Liver (tissue), 3 donors: ENCODE measurements around the gene INTS2.

Source experiments
- FOXA1 ChIP-seq: IDR thresholded peaks from 2 replicates; pipeline ENCODE4 v1.6.1; 2016; ENCODE audit warnings: antibody characterized with exemption
- RAD21 ChIP-seq, 2 donors: IDR thresholded peaks; 2 replicates each; pipeline ENCODE4 v1.6.1; 2016; ENCODE audit warnings: antibody characterized with exemption in 2 of 2, mild to moderate bottlenecking in 2 of 2
- SP1 ChIP-seq: IDR thresholded peaks from 2 replicates; pipeline ENCODE4 v1.6.1; 2018; ENCODE audit warnings: antibody characterized with exemption, mild to moderate bottlenecking
- TF ChIP-seq, protein P1 (sequence below): IDR thresholded peaks from 2 replicates; pipeline ENCODE4 v1.6.1; 2016; ENCODE audit warnings: antibody characterized with exemption, mild to moderate bottlenecking
- TF ChIP-seq, protein P2 (sequence below): fragments of 150-350 bp; IDR thresholded peaks from 2 replicates; pipeline ENCODE4 v1.5.1; 2017; ENCODE audit warnings: improper control_type of control experiment, low read depth, low read length; ENCODE audit not compliant: missing input control
- donor health status: healthy.
- donor health status: healthy.

DNA sequence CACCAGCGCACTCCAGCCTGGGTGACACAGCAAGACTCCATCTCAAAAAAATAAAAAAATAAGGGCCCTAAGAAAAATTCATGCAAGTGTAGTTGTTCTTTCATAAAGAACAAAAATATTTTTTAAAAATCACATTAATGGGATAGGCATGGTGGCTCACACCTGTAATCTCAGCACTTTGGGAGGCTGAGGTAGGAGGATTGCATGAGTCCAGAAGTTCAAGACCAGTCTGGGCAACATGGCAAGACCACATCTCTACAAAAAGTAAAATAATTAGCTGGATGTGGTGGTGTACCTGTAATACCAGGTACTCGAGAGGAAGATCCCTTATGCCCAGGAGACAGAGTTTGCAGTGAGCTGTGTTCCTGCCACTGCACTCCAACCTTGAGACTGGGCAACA lies 49.3 kb downstream of the INTS2 start:
- TF ChIP-seq, protein P1, sequence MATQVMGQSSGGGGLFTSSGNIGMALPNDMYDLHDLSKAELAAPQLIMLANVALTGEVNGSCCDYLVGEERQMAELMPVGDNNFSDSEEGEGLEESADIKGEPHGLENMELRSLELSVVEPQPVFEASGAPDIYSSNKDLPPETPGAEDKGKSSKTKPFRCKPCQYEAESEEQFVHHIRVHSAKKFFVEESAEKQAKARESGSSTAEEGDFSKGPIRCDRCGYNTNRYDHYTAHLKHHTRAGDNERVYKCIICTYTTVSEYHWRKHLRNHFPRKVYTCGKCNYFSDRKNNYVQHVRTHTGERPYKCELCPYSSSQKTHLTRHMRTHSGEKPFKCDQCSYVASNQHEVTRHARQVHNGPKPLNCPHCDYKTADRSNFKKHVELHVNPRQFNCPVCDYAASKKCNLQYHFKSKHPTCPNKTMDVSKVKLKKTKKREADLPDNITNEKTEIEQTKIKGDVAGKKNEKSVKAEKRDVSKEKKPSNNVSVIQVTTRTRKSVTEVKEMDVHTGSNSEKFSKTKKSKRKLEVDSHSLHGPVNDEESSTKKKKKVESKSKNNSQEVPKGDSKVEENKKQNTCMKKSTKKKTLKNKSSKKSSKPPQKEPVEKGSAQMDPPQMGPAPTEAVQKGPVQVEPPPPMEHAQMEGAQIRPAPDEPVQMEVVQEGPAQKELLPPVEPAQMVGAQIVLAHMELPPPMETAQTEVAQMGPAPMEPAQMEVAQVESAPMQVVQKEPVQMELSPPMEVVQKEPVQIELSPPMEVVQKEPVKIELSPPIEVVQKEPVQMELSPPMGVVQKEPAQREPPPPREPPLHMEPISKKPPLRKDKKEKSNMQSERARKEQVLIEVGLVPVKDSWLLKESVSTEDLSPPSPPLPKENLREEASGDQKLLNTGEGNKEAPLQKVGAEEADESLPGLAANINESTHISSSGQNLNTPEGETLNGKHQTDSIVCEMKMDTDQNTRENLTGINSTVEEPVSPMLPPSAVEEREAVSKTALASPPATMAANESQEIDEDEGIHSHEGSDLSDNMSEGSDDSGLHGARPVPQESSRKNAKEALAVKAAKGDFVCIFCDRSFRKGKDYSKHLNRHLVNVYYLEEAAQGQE, result no peak
- TF ChIP-seq FOXA1 (no peak), SP1 (no peak), RAD21 (IDR thresholded peaks at IDR 0.05) (no peak)
- TF ChIP-seq, protein P2, sequence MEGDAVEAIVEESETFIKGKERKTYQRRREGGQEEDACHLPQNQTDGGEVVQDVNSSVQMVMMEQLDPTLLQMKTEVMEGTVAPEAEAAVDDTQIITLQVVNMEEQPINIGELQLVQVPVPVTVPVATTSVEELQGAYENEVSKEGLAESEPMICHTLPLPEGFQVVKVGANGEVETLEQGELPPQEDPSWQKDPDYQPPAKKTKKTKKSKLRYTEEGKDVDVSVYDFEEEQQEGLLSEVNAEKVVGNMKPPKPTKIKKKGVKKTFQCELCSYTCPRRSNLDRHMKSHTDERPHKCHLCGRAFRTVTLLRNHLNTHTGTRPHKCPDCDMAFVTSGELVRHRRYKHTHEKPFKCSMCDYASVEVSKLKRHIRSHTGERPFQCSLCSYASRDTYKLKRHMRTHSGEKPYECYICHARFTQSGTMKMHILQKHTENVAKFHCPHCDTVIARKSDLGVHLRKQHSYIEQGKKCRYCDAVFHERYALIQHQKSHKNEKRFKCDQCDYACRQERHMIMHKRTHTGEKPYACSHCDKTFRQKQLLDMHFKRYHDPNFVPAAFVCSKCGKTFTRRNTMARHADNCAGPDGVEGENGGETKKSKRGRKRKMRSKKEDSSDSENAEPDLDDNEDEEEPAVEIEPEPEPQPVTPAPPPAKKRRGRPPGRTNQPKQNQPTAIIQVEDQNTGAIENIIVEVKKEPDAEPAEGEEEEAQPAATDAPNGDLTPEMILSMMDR, result no peak
